Gastroesophageal sphincter (tissue), 4 donors: ENCODE data around the gene DLK1. TPM values are rescaled to one million over a fixed set of nuclear protein-coding genes. Genes with fewer than 3 reads are reported as not detected.

ENCODE experiments used
- ATAC-seq: fragments of 150-250 bp; one replicate; pipeline ENCODE4 v1.9.1; 2016; ENCODE audit warnings: mild to moderate bottlenecking, moderate library complexity
- H3K27ac ChIP-seq, 4 donors: fragments of 200-600 bp; sonication (generic) in 3 of 4; 1 replicate in 3 of 4; 2 replicates in 1 of 4; pipeline ENCODE4 v1.5.1; 2016 to 2019
- H3K27me3 ChIP-seq: fragments of 200-600 bp; sonication (generic); one replicate; pipeline ENCODE4 v1.5.1; 2019
- H3K36me3 ChIP-seq, 2 donors: fragments of 200-600 bp; sonication (generic); one replicate each; pipeline ENCODE4 v1.5.1; 2019; ENCODE audit warnings: control low read depth in 1 of 2
- H3K4me1 ChIP-seq, 3 donors: fragments of 200-600 bp; sonication (generic); 1 replicate in 2 of 3; 2 replicates in 1 of 3; pipeline ENCODE4 v1.5.1; 2016 to 2019; ENCODE audit warnings: control low read depth in 2 of 3
- H3K4me3 ChIP-seq, 2 donors: fragments of 200-600 bp; sonication (generic); one replicate each; pipeline ENCODE4 v1.5.1; 2019; ENCODE audit warnings: mild to moderate bottlenecking in 1 of 2, moderate library complexity in 1 of 2
- H3K9me3 ChIP-seq, 3 donors: fragments of 200-600 bp; sonication (generic); one replicate each; pipeline ENCODE4 v1.5.1; 2017 to 2019; ENCODE audit warnings: control low read depth in 2 of 3
- EP300 ChIP-seq: sonication (generic); formaldehyde crosslinking; IDR thresholded peaks from one replicate; pipeline ENCODE4 v1.6.1; 2017; ENCODE audit warnings: antibody characterized with exemption, mild to moderate bottlenecking
- POLR2A ChIP-seq, 2 donors: fragments of 450-650 bp; IDR thresholded peaks; one replicate each; pipeline ENCODE4 v1.6.1; 2017; ENCODE audit warnings: antibody characterized with exemption in 2 of 2, mild to moderate bottlenecking in 2 of 2, moderate library complexity in 1 of 2
- POLR2AphosphoS5 ChIP-seq: sonication (generic); formaldehyde crosslinking; IDR thresholded peaks from one replicate; pipeline ENCODE4 v1.6.1; 2017; ENCODE audit warnings: antibody characterized with exemption
- WGBS, 2 donors: methylation state at CpG; one replicate each; pipeline ENCODE4 v1.1.5; 2018; ENCODE audit warnings: low coverage in 1 of 2; 5-methylcytosine and 5-hydroxymethylcytosine counted together
- total RNA-seq, 4 donors: library from RNA; depleted of rRNA; stranded (reverse); fragments of >200 nt; gene quantifications; one replicate each; pipeline ENCODE4 v1.1.0, GENCODE V29; 2016
- TF ChIP-seq, protein P1 (sequence below), 4 experiments: fragments of 200-600 bp in 2 of 4; fragments of 450-650 bp in 2 of 4; sonication (generic) in 1 of 4; IDR thresholded peaks; one replicate each; pipeline ENCODE4 v1.5.1; 2017 to 2019; ENCODE audit warnings: antibody characterized with exemption in 4 of 4, mild to moderate bottlenecking in 2 of 4, moderate library complexity in 2 of 4

The DLK1 gene
- total RNA-seq, 4 donors from 2014 or later, result not detected

DNA sequence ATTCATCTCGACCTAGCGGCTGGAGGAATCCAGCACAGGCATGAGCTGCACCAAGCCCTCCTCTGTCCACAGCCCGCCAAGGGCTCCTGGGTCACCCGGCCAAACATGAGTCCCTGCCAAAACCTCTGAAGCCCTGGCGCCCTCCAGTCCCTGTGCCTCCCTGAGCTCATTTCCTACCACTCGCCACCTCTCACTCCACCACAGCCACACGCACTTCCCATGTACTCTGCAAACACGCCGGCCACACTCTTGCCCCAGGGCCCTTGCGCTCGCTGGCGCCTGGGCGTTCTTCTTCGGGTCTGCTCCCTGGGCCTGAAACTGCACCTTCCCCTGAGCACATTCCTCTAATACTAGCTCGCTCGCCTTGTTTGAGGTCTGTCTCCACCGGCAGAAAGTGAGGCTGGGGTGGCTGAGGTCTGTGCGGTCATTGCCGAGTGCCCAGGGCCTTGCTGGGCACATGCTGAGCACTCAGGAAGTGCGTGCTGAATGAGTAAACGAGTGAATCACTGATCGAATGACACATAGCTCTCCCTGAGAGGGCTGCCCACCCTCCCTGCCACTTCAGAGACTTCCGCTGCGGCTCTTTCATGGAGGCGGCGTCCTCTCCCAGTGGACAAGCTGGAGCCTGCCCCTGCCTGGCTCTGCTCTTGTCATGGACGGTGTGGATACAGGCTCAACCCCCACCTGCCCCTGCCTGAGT is 33.7 kb upstream of the DLK1 start:
- no peak for ATAC-seq
- Histone ChIP-seq H3K27me3 (peaks cover 57% of the 10 kb centered on the region), H3K27ac (no peak overlapping the region), H3K4me3 (no peak overlapping the region), H3K9me3 (no peaks in the 10 kb centered on the region), H3K4me1 (no peaks in the 10 kb centered on the region), H3K36me3 (no peaks in the 10 kb centered on the region)
- TF ChIP-seq, protein P1, sequence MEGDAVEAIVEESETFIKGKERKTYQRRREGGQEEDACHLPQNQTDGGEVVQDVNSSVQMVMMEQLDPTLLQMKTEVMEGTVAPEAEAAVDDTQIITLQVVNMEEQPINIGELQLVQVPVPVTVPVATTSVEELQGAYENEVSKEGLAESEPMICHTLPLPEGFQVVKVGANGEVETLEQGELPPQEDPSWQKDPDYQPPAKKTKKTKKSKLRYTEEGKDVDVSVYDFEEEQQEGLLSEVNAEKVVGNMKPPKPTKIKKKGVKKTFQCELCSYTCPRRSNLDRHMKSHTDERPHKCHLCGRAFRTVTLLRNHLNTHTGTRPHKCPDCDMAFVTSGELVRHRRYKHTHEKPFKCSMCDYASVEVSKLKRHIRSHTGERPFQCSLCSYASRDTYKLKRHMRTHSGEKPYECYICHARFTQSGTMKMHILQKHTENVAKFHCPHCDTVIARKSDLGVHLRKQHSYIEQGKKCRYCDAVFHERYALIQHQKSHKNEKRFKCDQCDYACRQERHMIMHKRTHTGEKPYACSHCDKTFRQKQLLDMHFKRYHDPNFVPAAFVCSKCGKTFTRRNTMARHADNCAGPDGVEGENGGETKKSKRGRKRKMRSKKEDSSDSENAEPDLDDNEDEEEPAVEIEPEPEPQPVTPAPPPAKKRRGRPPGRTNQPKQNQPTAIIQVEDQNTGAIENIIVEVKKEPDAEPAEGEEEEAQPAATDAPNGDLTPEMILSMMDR (IDR thresholded peaks at IDR 0.05), result no peak
- TF ChIP-seq EP300 (no peak), POLR2AphosphoS5 (no peak), POLR2A (IDR thresholded peaks at IDR 0.05) (no peak)
- 89 to 96% methylated on average over 4 to 18 of the region's 27 CpGs for WGBS, 2 donors

DNA sequence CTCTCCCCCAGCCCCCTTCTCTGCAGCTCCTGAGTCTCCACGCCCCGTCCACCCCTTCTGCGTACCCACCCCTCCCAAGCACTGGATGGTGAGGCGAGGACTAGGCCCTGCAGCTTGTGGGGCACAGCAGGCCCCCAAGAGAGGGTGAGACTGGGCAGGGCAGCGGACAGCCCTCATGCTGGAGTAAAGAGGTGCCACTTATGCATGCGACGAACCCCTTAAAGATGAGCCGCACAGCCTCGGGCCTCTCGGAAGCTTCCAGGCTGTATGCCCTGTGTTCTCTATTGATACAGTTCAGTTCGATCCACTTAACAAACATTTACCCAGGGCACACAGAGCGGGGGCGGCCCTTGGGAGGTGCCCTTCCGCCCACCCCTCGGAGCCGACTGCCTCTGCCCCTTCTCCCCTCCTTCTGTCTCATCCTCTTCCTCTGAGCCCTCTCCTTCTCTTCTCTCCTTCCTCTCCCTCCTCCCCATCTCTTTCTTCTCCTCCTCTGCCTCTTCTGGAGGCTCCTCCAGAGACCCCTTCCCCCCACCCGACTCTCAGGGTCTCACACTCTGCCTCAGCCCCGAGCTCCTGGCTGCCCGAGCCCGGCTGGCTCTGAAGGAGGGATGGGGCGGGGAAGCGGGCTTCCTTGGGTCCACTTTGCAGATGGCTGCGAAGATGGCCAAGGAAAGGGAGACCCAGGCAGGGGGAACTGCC is 32.7 kb upstream of the DLK1 start:
- Histone ChIP-seq H3K27ac (no peak overlapping the region), H3K27me3 (peaks cover 51% of the 10 kb centered on the region), H3K9me3 (no peaks in the 10 kb centered on the region), H3K36me3 (no peaks in the 10 kb centered on the region), H3K4me1 (no peaks in the 10 kb centered on the region), H3K4me3 (no peak overlapping the region)
- no peak for TF ChIP-seq POLR2A (IDR thresholded peaks at IDR 0.05)
- TF ChIP-seq POLR2AphosphoS5, result no peak
- TF ChIP-seq EP300, result no peak
- TF ChIP-seq, protein P1 (IDR thresholded peaks at IDR 0.05), result no peak
- no CpG with 5 or more reads among the region's 23 CpGs for WGBS, 2 donors
- no peak for ATAC-seq

DNA sequence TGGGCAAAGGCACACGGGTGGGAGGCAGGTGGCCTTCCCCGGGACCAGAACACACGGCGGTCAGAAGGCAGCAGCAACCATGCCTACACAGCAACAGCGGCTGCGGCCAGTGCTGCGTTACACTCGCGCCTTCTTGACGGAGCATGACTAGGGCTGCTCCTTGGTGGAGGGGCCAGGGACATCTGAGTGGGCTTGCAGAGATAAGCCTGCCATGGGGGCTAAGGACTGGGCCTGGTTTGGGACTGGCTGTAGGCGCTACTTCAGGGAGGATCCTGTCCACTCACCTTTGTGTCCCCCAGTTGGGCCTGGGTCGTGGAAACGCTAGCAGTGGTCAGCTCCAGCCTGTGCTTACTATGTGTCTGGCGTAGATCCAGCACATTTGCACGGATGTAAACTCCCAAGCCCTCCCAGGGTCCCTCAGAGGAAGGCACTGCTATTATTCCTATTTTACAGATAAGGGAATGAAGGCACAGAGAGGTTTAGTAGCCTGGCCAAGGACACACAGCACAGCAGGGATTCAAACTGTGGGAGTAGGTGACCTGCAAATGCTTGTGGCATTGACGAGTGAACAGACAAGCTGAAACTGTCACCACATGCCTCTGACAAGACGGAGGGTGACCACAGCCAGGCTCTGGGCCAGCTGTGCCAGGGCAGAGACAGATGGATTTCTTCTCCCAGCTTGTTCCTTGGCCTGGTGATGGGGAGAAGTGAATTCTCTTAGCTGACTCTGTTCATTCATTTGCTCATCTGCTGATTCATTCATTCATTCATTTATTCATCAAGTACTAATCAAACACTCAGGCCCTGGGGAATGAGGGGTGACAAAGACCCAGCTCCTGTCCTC is 31.9 kb upstream of the DLK1 start:
- H3K9me3 ChIP-seq, result no peaks in the 10 kb centered on the region
- no peaks in the 10 kb centered on the region for H3K4me1 ChIP-seq
- whole genome bisulfite sequencing, 2 donors, result 86% methylated on average over 6 of the region's 17 CpGs; no CpG with 5 or more reads in 1 of the 2 donors
- peaks cover 51% of the 10 kb centered on the region for H3K27me3 ChIP-seq
- ATAC-seq, result no peak
- TF ChIP-seq POLR2A (IDR thresholded peaks at IDR 0.05) (no peak), POLR2AphosphoS5 (no peak), EP300 (no peak)
- TF ChIP-seq, protein P1 (IDR thresholded peaks at IDR 0.05), result no peak
- H3K4me3 ChIP-seq, result no peak overlapping the region
- no peak overlapping the region for H3K27ac ChIP-seq
- H3K36me3 ChIP-seq, result no peaks in the 10 kb centered on the region

DNA sequence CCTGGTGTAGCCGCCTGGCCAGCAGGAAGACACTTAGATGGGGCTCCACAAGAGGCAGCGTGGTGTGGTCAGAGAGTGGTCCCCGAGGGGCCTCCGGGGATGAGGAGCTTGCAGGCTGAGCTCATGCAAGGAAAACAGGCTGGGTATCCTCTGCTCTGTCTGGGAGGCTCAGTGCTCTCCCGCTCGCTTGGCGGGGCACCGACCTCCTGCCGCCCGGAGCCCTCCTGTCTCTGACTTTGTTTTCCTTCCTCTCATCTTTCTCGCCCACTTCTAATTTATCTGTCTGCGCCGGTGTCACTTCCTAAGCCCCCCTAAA is 31.3 kb upstream of the DLK1 start:
- Histone ChIP-seq H3K4me1 (no peaks in the 10 kb centered on the region), H3K9me3 (no peaks in the 10 kb centered on the region), H3K27me3 (peaks cover 49% of the 10 kb centered on the region), H3K4me3 (no peak overlapping the region), H3K36me3 (no peaks in the 10 kb centered on the region), H3K27ac (no peak overlapping the region)
- ATAC-seq, result no peak
- WGBS, 2 donors, result 77% methylated on average over 10 of the region's 13 CpGs; no CpG with 5 or more reads in 1 of the 2 donors
- TF ChIP-seq EP300, result no peak
- TF ChIP-seq POLR2AphosphoS5, result no peak
- no peak for TF ChIP-seq POLR2A (IDR thresholded peaks at IDR 0.05)
- TF ChIP-seq, protein P1 (IDR thresholded peaks at IDR 0.05), result no peak
